DND-41 (cell line): ENCODE data around the gene SPATA25.
"Not testable (repeated sequence)": the region's sequence is repeated elsewhere in the genome, so short reads cannot be mapped to it uniquely, and the experiment has no call there.

Experiments used
- ATAC-seq: fragments of 200-7000 bp; cut with Tn5 transposase; 3 replicates; pipeline ENCODE4 v1.9.1; 2021; ENCODE audit warnings: low read depth; ENCODE audit not compliant: insufficient read depth
- DNase-seq: peaks from one replicate; pipeline ENCODE4 v3.0.0-alpha.2; 2020
- H2AFZ ChIP-seq: 2 replicates; pipeline ENCODE4 v1.6.0; 2012; ENCODE audit warnings: low read depth, low read length
- H3K27ac ChIP-seq: 2 replicates; pipeline ENCODE4 v1.5.1; 2012; ENCODE audit warnings: low read length, inconsistent platforms
- H3K27me3 ChIP-seq: fragments of 200-600 bp; sonication (generic); 2 replicates; pipeline ENCODE4 v1.6.0; 2012; ENCODE audit warnings: low read length, mild to moderate bottlenecking, inconsistent platforms; ENCODE audit not compliant: insufficient read depth, poor library complexity
- H3K36me3 ChIP-seq: 2 replicates; pipeline ENCODE4 v1.5.1; 2012; ENCODE audit warnings: low read length, inconsistent platforms; ENCODE audit not compliant: insufficient read depth
- H3K4me1 ChIP-seq: 2 replicates; pipeline ENCODE4 v1.5.1; 2012; ENCODE audit warnings: mild to moderate bottlenecking, low read length; ENCODE audit not compliant: insufficient read depth
- H3K4me2 ChIP-seq: 2 replicates; pipeline ENCODE4 v1.6.0; 2012; ENCODE audit warnings: mild to moderate bottlenecking, moderate library complexity, low read length, inconsistent platforms; ENCODE audit not compliant: insufficient read depth
- H3K4me3 ChIP-seq, 2 experiments: fragments of 200-600 bp in 1 of 2; shearing (Covaris generic) in 1 of 2; 2 replicates each; pipeline ENCODE4 v1.5.1; 2012 to 2016; ENCODE audit warnings: inconsistent platforms in 2 of 2, low read length in 2 of 2, mild to moderate bottlenecking in 2 of 2, low read depth in 1 of 2, moderate library complexity in 1 of 2
- H3K79me2 ChIP-seq: 2 replicates; pipeline ENCODE4 v1.6.0; 2012; ENCODE audit warnings: low read length, inconsistent platforms; ENCODE audit not compliant: insufficient read depth
- H3K9ac ChIP-seq: 2 replicates; pipeline ENCODE4 v1.6.0; 2012; ENCODE audit warnings: low read depth, mild to moderate bottlenecking, inconsistent platforms, low read length, moderate library complexity
- H3K9me3 ChIP-seq: 2 replicates; pipeline ENCODE4 v1.5.1; 2012; ENCODE audit warnings: low read length, moderate library complexity, mild to moderate bottlenecking, inconsistent platforms; ENCODE audit not compliant: insufficient read depth, severe bottlenecking
- H4K20me1 ChIP-seq: 2 replicates; pipeline ENCODE4 v1.6.0; 2012; ENCODE audit warnings: low read length; ENCODE audit not compliant: insufficient read depth
- CTCF ChIP-seq: IDR thresholded peaks from 2 replicates; pipeline ENCODE4 v1.5.1; 2012; ENCODE audit warnings: borderline replicate concordance, low read length, moderate library complexity, mild to moderate bottlenecking; ENCODE audit not compliant: poor library complexity, severe bottlenecking; ENCODE audit errors: extremely low read depth
- EZH2 ChIP-seq: IDR thresholded peaks from 3 replicates; pipeline ENCODE4 v1.6.1; 2012; ENCODE audit warnings: borderline replicate concordance, low read depth, mild to moderate bottlenecking, moderate library complexity, low read length, inconsistent platforms; ENCODE audit not compliant: severe bottlenecking

Gene SPATA25

GRCh38 chr20:45934046-45934585, 46.7 kb upstream of the SPATA25 start:
- Histone ChIP-seq H3K4me1 (peaks cover 27% of the 10 kb centered on the region), H2AFZ (peak overlapping the region; percentile 99), H3K79me2 (peaks cover 56% of the 10 kb centered on the region), H3K27ac (peak overlapping the region; percentile 99), H3K27me3 (no peaks in the 10 kb centered on the region), H3K4me3 (peak overlapping the region; percentile 90 to 97), H3K9ac (peak overlapping the region; percentile 100), H4K20me1 (peaks cover 32% of the 10 kb centered on the region), H3K9me3 (no peaks in the 10 kb centered on the region), H3K36me3 (peaks cover 29% of the 10 kb centered on the region), H3K4me2 (peak overlapping the region; percentile 77)
- DNase-seq (no peak), ATAC-seq (peak; percentile 46)
- TF ChIP-seq EZH2 (no peak), CTCF (no peak)

GRCh38 chr20:45933266-45934045, 46.0 kb upstream of the SPATA25 start:
- Histone ChIP-seq H3K9me3 (no peaks in the 10 kb centered on the region), H3K4me2 (peak overlapping the region; percentile 77), H3K27ac (peak overlapping the region; percentile 99), H3K9ac (peak overlapping the region; percentile 100), H3K27me3 (no peaks in the 10 kb centered on the region), H2AFZ (peak overlapping the region; percentile 99), H3K79me2 (peaks cover 54% of the 10 kb centered on the region), H3K4me1 (peaks cover 27% of the 10 kb centered on the region), H3K36me3 (peaks cover 23% of the 10 kb centered on the region), H3K4me3 (peak overlapping the region; percentile 90 to 97), H4K20me1 (peaks cover 25% of the 10 kb centered on the region)
- peak; percentile 65 for TF ChIP-seq CTCF
- TF ChIP-seq EZH2 = no peak
- DNase-seq (peak; percentile 84), ATAC-seq (peak; percentile 51)

DNA sequence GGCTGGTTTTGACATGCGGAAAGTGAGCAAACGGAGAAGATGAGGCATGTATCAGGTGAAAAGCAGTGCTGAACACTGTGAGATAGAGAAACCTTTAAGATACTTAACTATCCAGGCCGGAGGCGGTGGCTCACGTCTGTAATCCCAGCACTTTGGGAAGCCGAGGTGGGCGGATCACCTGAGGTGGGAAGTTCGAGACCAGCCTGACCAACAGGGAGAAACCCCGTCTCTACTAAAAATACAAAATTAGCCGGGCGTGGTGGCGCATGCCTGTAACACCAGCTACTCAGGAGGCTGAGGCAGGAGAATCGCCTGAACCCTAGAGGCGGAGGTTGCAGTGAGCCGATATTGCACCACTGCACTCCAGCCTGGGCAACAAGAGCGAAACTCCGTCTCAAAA, 44.3 kb upstream of the SPATA25 start:
- H3K9ac ChIP-seq, H3K27ac ChIP-seq, H3K9me3 ChIP-seq, H3K4me2 ChIP-seq, H3K36me3 ChIP-seq, H2AFZ ChIP-seq, ATAC-seq, H3K4me3 ChIP-seq, H3K27me3 ChIP-seq, DNase-seq: not testable (repeated sequence)
- Histone ChIP-seq H3K4me1 (peaks cover 25% of the 10 kb centered on the region), H4K20me1 (peaks cover 15% of the 10 kb centered on the region; the same call in 1 of the 2 replicates), H3K79me2 (peaks cover 37% of the 10 kb centered on the region)

- H2AFZ ChIP-seq = no peak overlapping the region
- peak; percentile 18; the same call in 1 of the 3 replicates for ATAC-seq
- no peak for DNase-seq
- H3K4me1 ChIP-seq = no peaks in the 10 kb centered on the region
- H3K9ac ChIP-seq = no peak overlapping the region
- no peaks in the 10 kb centered on the region for H3K9me3 ChIP-seq
- no peak overlapping the region for H3K27ac ChIP-seq
- no peaks in the 10 kb centered on the region for H3K36me3 ChIP-seq
- H3K4me3 ChIP-seq = no peak overlapping the region
- H3K4me2 ChIP-seq = no peak overlapping the region
- H4K20me1 ChIP-seq = no peaks in the 10 kb centered on the region
- H3K79me2 ChIP-seq = no peaks in the 10 kb centered on the region
- no peak for TF ChIP-seq EZH2
- no peaks in the 10 kb centered on the region for H3K27me3 ChIP-seq
Measured at GRCh38 chr20:45927071-45927878, 39.9 kb upstream of the SPATA25 start.
